Endothelial cell of umbilical vein (primary cell): ENCODE results near the gene NDUFS6. TPM values are rescaled to one million over a fixed set of nuclear protein-coding genes. Genes with fewer than 3 reads are reported as not detected.

Source experiments
- BruUV-seq: library from RNA; stranded (reverse); fragments of 400-500 nt; replicated peaks from 2 replicates; lab custom pipeline; 2021; lab: Mats Ljungman, UMichigan
- CTCF ChIA-PET: fragments of 300-600, 350-600 bp; sonication (Branson Sonifier 250); formaldehyde crosslinking; loops from one replicate; lab custom pipeline; 2021; ENCODE audit warnings: antibody characterized with exemption, inconsistent platforms; lab: Charles Lee
- POLR2A ChIA-PET: fragments of 300-600, 350-600 bp; sonication (Branson Sonifier 250); formaldehyde crosslinking; loops from one replicate; lab custom pipeline; 2021; ENCODE audit warnings: antibody characterized with exemption, inconsistent platforms; lab: Charles Lee
- DNase-seq: peaks from one replicate; pipeline ENCODE4 v3.0.0-alpha.2; 2011; ENCODE audit warnings: low read depth, low spot score
- FAIRE-seq: peaks from 2 replicates; lab custom pipeline; 2011; peaks lifted over from hg19 to GRCh38; lab: Jason Lieb, UNC
- H2AFZ ChIP-seq: 2 replicates; pipeline ENCODE4 v1.6.0; 2012; ENCODE audit warnings: low read depth, low read length, control low read depth, inconsistent platforms
- H3K27ac ChIP-seq: 2 replicates; pipeline ENCODE4 v1.5.1; 2011; ENCODE audit warnings: low read depth, mild to moderate bottlenecking, control low read depth, low read length, moderate library complexity; ENCODE audit not compliant: insufficient read depth
- H3K27me3 ChIP-seq, 2 experiments: 2 replicates each; pipeline versions ENCODE4 v1.6.0 to v1.6.1; 2011; ENCODE audit warnings: low read length in 2 of 2, mixed read lengths in 1 of 2; ENCODE audit not compliant: control insufficient read depth in 2 of 2, insufficient read depth in 2 of 2
- H3K36me3 ChIP-seq, 2 experiments: 2 replicates in 1 of 2; 3 replicates in 1 of 2; pipeline ENCODE4 v1.5.1; 2011; ENCODE audit warnings: low read length in 2 of 2, mild to moderate bottlenecking in 1 of 2, moderate library complexity in 1 of 2; ENCODE audit not compliant: control insufficient read depth in 2 of 2, insufficient read depth in 2 of 2; ENCODE audit errors: extremely low read depth in 1 of 2
- H3K4me1 ChIP-seq: 3 replicates; pipeline ENCODE4 v1.5.1; 2011; ENCODE audit warnings: mild to moderate bottlenecking, low read length; ENCODE audit not compliant: control insufficient read depth, insufficient read depth; ENCODE audit errors: extremely low read depth
- H3K4me2 ChIP-seq: 2 replicates; pipeline ENCODE4 v1.6.1; 2011; ENCODE audit warnings: low read length, control low read depth, mixed read lengths; ENCODE audit not compliant: insufficient read depth
- H3K4me3 ChIP-seq, 3 experiments: fragments of 200-600 bp in 1 of 3; sonication (generic), shearing (Covaris generic) in 1 of 3; replicated peaks in 1 of 3; 2 replicates each; pipeline ENCODE4 v1.5.1; 2011 to 2016; ENCODE audit warnings: control low read depth in 3 of 3, low read length in 3 of 3, mild to moderate bottlenecking in 2 of 3, inconsistent platforms in 1 of 3, low read depth in 1 of 3, moderate library complexity in 1 of 3; ENCODE audit not compliant: insufficient read depth in 1 of 3
- H3K79me2 ChIP-seq: 2 replicates; pipeline ENCODE4 v1.6.0; 2012; ENCODE audit warnings: low read length, inconsistent platforms; ENCODE audit not compliant: control insufficient read depth, insufficient read depth
- H3K9ac ChIP-seq: replicated peaks from 2 replicates; pipeline ENCODE3; 2011; ENCODE audit warnings: low read length, control low read depth; ENCODE audit not compliant: insufficient read depth; ENCODE audit errors: extremely low read depth
- H3K9me1 ChIP-seq: replicated peaks from 3 replicates; pipeline ENCODE4 v1.6.0; 2011; ENCODE audit warnings: mild to moderate bottlenecking, low read length; ENCODE audit not compliant: control insufficient read depth, insufficient read depth; ENCODE audit errors: extremely low read depth
- H3K9me3 ChIP-seq: replicated peaks from 2 replicates; pipeline ENCODE4 v1.5.1; 2012; ENCODE audit warnings: low read length, inconsistent platforms; ENCODE audit not compliant: control insufficient read depth, insufficient read depth
- H4K20me1 ChIP-seq: replicated peaks from 2 replicates; pipeline ENCODE3; 2011; ENCODE audit warnings: mild to moderate bottlenecking, low read length; ENCODE audit not compliant: control insufficient read depth, insufficient read depth; ENCODE audit errors: extremely low read depth
- EZH2 ChIP-seq: IDR thresholded peaks from 2 replicates; pipeline ENCODE4 v1.6.1; 2012; ENCODE audit warnings: borderline replicate concordance, low read depth, mild to moderate bottlenecking, moderate library complexity, low read length, inconsistent platforms; ENCODE audit not compliant: severe bottlenecking
- FOS ChIP-seq: IDR thresholded peaks from 2 replicates; pipeline ENCODE4 v1.6.1; 2011; ENCODE audit warnings: mild to moderate bottlenecking, low read length, moderate library complexity, borderline replicate concordance; ENCODE audit not compliant: insufficient read depth
- GATA2 ChIP-seq: IDR thresholded peaks from 2 replicates; pipeline ENCODE4 v1.7.0; 2011; ENCODE audit warnings: low read depth, mild to moderate bottlenecking, moderate library complexity, mixed read lengths, low read length; ENCODE audit not compliant: insufficient read length, insufficient read depth
- JUN ChIP-seq: IDR thresholded peaks from 2 replicates; pipeline ENCODE4 v1.6.1; 2011; ENCODE audit warnings: borderline replicate concordance, low read depth; ENCODE audit not compliant: insufficient read length, insufficient read depth
- MAX ChIP-seq: IDR thresholded peaks from 2 replicates; pipeline ENCODE4 v1.6.1; 2011; ENCODE audit not compliant: insufficient read depth, insufficient read length
- MYC ChIP-seq: IDR thresholded peaks from one replicate; pipeline ENCODE4 v1.6.1; 2011; ENCODE audit warnings: mild to moderate bottlenecking, low read depth, low read length
- POLR2A ChIP-seq: IDR thresholded peaks from 2 replicates; pipeline ENCODE4 v1.6.1; 2012; ENCODE audit warnings: low read depth, mild to moderate bottlenecking, control low read depth, low read length
- POLR2AphosphoS5 ChIP-seq: IDR thresholded peaks from 2 replicates; pipeline ENCODE4 v1.6.1; 2012; ENCODE audit warnings: low read depth, mild to moderate bottlenecking, control low read depth, low read length, moderate library complexity; ENCODE audit not compliant: insufficient read depth
- dilution Hi-C: fragments of 300-500 bp; cut with MboI; formaldehyde crosslinking; loops from one replicate; pipeline ENCODE4 v1.15.0; 2019; ENCODE audit warnings: low sequenced_read_pairs; ENCODE audit not compliant: extremely low pct_ligation_motif_present
- intact Hi-C: fragments of 100-400 bp; cut with micrococcal nuclease; formaldehyde crosslinking; loops from one replicate; pipeline ENCODE4 v1.10.0; 2022
- polyA plus RNA-seq, 4 experiments: library from polyadenylated mRNA; depleted of rRNA in 3 of 4; stranded (reverse) in 3 of 4; unstranded in 1 of 4; fragments of >200 nt; gene quantifications; 2 replicates each; pipeline versions ENCODE4 v1.2.1 to v1.2.3, GENCODE V29; 2011 to 2012; ENCODE audit warnings: missing spikeins in 1 of 4
- total RNA-seq: library from RNA; stranded (reverse); gene quantifications from 2 replicates; pipeline ENCODE4 v1.2.3, GENCODE V29; 2021
- TF ChIP-seq, protein P1 (sequence below), 2 donors: IDR thresholded peaks; 1 replicate in 1 of 2; 2 replicates in 1 of 2; pipeline ENCODE4 v1.5.1; 2011; ENCODE audit warnings: low read length in 2 of 2, mild to moderate bottlenecking in 2 of 2, moderate library complexity in 2 of 2, control low read depth in 1 of 2, inconsistent platforms in 1 of 2, low read depth in 1 of 2; ENCODE audit not compliant: insufficient read depth in 1 of 2; ENCODE audit errors: extremely low read depth in 1 of 2

NDUFS6 gene
- total and polyA plus RNA-seq, 2 donors (not counting 3 experiments of a cell fraction or from before 2014, with no cell fraction given), result 42.5 to 127 TPM

- TF ChIP-seq JUN (peak; percentile 36), MAX (no peak), POLR2A (no peak), POLR2AphosphoS5 (peak; percentile 70), FOS (peak; percentile 92), GATA2 (peak; percentile 39), MYC (no peak), EZH2 (no peak)
- TF ChIP-seq, protein P1, sequence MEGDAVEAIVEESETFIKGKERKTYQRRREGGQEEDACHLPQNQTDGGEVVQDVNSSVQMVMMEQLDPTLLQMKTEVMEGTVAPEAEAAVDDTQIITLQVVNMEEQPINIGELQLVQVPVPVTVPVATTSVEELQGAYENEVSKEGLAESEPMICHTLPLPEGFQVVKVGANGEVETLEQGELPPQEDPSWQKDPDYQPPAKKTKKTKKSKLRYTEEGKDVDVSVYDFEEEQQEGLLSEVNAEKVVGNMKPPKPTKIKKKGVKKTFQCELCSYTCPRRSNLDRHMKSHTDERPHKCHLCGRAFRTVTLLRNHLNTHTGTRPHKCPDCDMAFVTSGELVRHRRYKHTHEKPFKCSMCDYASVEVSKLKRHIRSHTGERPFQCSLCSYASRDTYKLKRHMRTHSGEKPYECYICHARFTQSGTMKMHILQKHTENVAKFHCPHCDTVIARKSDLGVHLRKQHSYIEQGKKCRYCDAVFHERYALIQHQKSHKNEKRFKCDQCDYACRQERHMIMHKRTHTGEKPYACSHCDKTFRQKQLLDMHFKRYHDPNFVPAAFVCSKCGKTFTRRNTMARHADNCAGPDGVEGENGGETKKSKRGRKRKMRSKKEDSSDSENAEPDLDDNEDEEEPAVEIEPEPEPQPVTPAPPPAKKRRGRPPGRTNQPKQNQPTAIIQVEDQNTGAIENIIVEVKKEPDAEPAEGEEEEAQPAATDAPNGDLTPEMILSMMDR (IDR thresholded peaks at IDR 0.05; ENCODE audit: extremely low read depth in 1 of 2, insufficient read depth in 1 of 2, low read depth in 1 of 2, low read length in 2 of 2), result no peak
- Histone ChIP-seq H4K20me1 (no peaks in the 10 kb centered on the region), H3K27me3 (no peaks in the 10 kb centered on the region), H3K9ac (no peak overlapping the region), H3K79me2 (peaks cover 10% of the 10 kb centered on the region), H3K4me1 (peaks cover 38% of the 10 kb centered on the region), H3K27ac (peak overlapping the region; percentile 34), H3K9me1 (no peaks in the 10 kb centered on the region), H3K36me3 (peaks cover 0 to 13% of the 10 kb centered on the region in 2 experiments), H3K4me2 (peak overlapping the region; percentile 24), H2AFZ (peak overlapping the region; percentile 33), H3K4me3 (no peak overlapping the region), H3K9me3 (no peaks in the 10 kb centered on the region)
- DNase-seq, result peak; percentile 75
- peak; percentile 96 for FAIRE-seq
- ChIA-PET CTCF (interaction anchor here (1.0 to 1.3 kb wide), 3 partner anchors 20 to 148 kb away, joined by 3 to 4 read pairs (median 3); no protein-coding TSS in a partner anchor), POLR2A (no interaction called here)
- BruUV-seq, result no TSS peak
- dilution Hi-C loops (no loop called here), intact Hi-C loops (no loop called here)
Observed at GRCh38 chr5:1792842-1793266, 8.4 kb upstream of the NDUFS6 start.
